DOHH2 (cell line): Measurements from ENCODE around the gene ALOX5AP.

ENCODE experiments used
- H3F3A ChIP-seq: fragments of 200-600 bp; sonication (generic), shearing (Covaris generic); 2 replicates; pipeline ENCODE4 v1.6.0; 2016; ENCODE audit warnings: antibody characterized with exemption, mild to moderate bottlenecking; ENCODE audit not compliant: control insufficient read depth, insufficient read depth
- H3K27ac ChIP-seq: fragments of 200-600 bp; sonication (generic); 2 replicates; pipeline ENCODE4 v1.5.1; 2014; ENCODE audit warnings: low read depth, mild to moderate bottlenecking, low read length, moderate library complexity
- H3K27me3 ChIP-seq: fragments of 200-600 bp; sonication (generic); 2 replicates; pipeline ENCODE4 v1.6.1; 2014; ENCODE audit warnings: mild to moderate bottlenecking, low read length, mixed read lengths; ENCODE audit not compliant: control insufficient read depth
- H3K36me3 ChIP-seq: fragments of 200-600 bp; sonication (generic); 2 replicates; pipeline ENCODE4 v1.6.1; 2014; ENCODE audit warnings: mild to moderate bottlenecking, low read length, moderate library complexity, mixed read lengths; ENCODE audit not compliant: control insufficient read depth
- H3K4me1 ChIP-seq: fragments of 200-600 bp; sonication (generic); 2 replicates; pipeline ENCODE4 v1.6.1; 2014; ENCODE audit warnings: mild to moderate bottlenecking, low read length, mixed read lengths; ENCODE audit not compliant: control insufficient read depth
- H3K4me2 ChIP-seq: fragments of 200-600 bp; sonication (generic); 2 replicates; pipeline ENCODE4 v1.6.0; 2014; ENCODE audit warnings: mild to moderate bottlenecking, low read length, moderate library complexity
- H3K4me3 ChIP-seq: fragments of 200-600 bp; sonication (generic); 2 replicates; pipeline ENCODE4 v1.5.1; 2014; ENCODE audit warnings: mild to moderate bottlenecking, low read length, mixed read lengths
- H3K79me2 ChIP-seq: fragments of 200-600 bp; sonication (generic); 2 replicates; pipeline ENCODE4 v1.6.1; 2014; ENCODE audit warnings: mild to moderate bottlenecking, low read length, mixed read lengths; ENCODE audit not compliant: control insufficient read depth
- H3K9me2 ChIP-seq: fragments of 200-600 bp; sonication (generic); replicated peaks from 2 replicates; pipeline ENCODE4 v1.6.1; 2014; ENCODE audit warnings: mild to moderate bottlenecking, low read length, mixed read lengths; ENCODE audit not compliant: control insufficient read depth
- H3K9me3 ChIP-seq: fragments of 200-600 bp; sonication (generic); 2 replicates; pipeline ENCODE4 v1.6.1; 2014; ENCODE audit warnings: antibody characterized with exemption, low read length, mixed read lengths; ENCODE audit not compliant: control insufficient read depth, insufficient read depth
- H4K20me1 ChIP-seq: fragments of 200-600 bp; sonication (generic); 2 replicates; pipeline ENCODE4 v1.6.0; 2014; ENCODE audit warnings: low read depth, mild to moderate bottlenecking, antibody characterized with exemption, low read length, moderate library complexity; ENCODE audit not compliant: control insufficient read depth, insufficient read depth
- EZH2phosphoT487 ChIP-seq: fragments of 200-600 bp; sonication (generic); IDR thresholded peaks from 2 replicates; pipeline ENCODE4 v1.6.1; 2017; ENCODE audit warnings: borderline replicate concordance, mild to moderate bottlenecking, antibody characterized with exemption, low read length, moderate library complexity, mixed read lengths
- TF ChIP-seq, protein P1 (sequence below): fragments of 200-600 bp; sonication (generic); IDR thresholded peaks from one replicate; pipeline ENCODE4 v1.5.1; 2014; ENCODE audit warnings: antibody characterized with exemption, mild to moderate bottlenecking, low read depth, low read length; ENCODE audit not compliant: poor library complexity, severe bottlenecking

ALOX5AP gene

DNA sequence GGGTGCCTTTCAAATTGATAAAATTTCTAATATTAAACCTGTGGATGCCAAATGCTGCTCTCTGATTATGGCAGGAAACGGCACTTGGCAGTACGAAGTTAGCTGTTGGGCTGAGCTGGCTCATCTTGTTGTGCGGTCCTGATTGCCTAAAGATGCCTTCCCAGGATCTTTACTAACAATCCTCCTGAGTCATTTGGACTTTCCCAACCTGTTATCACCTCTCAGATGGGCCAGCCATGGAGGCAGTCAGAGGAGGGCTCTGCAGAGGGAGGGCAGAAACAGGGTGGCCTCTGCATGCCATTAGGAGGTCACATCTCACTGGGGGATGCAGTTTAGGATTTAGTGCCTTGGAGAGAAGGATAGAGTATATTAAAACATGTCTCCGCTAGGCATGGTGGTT, 27.3 kb downstream of the ALOX5AP start:
- Histone ChIP-seq H3K4me2 (no peak overlapping the region), H3K9me3 (no peaks in the 10 kb centered on the region), H3K9me2 (no peaks in the 10 kb centered on the region), H4K20me1 (no peaks in the 10 kb centered on the region), H3K27ac (no peak overlapping the region), H3K4me3 (no peak overlapping the region), H3K79me2 (no peaks in the 10 kb centered on the region), H3F3A (no peaks in the 10 kb centered on the region), H3K27me3 (no peaks in the 10 kb centered on the region), H3K4me1 (peaks cover 17% of the 10 kb centered on the region), H3K36me3 (peaks cover 17% of the 10 kb centered on the region)
- TF ChIP-seq, protein P1, sequence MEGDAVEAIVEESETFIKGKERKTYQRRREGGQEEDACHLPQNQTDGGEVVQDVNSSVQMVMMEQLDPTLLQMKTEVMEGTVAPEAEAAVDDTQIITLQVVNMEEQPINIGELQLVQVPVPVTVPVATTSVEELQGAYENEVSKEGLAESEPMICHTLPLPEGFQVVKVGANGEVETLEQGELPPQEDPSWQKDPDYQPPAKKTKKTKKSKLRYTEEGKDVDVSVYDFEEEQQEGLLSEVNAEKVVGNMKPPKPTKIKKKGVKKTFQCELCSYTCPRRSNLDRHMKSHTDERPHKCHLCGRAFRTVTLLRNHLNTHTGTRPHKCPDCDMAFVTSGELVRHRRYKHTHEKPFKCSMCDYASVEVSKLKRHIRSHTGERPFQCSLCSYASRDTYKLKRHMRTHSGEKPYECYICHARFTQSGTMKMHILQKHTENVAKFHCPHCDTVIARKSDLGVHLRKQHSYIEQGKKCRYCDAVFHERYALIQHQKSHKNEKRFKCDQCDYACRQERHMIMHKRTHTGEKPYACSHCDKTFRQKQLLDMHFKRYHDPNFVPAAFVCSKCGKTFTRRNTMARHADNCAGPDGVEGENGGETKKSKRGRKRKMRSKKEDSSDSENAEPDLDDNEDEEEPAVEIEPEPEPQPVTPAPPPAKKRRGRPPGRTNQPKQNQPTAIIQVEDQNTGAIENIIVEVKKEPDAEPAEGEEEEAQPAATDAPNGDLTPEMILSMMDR: no peak
- TF ChIP-seq EZH2phosphoT487: no peak

DNA sequence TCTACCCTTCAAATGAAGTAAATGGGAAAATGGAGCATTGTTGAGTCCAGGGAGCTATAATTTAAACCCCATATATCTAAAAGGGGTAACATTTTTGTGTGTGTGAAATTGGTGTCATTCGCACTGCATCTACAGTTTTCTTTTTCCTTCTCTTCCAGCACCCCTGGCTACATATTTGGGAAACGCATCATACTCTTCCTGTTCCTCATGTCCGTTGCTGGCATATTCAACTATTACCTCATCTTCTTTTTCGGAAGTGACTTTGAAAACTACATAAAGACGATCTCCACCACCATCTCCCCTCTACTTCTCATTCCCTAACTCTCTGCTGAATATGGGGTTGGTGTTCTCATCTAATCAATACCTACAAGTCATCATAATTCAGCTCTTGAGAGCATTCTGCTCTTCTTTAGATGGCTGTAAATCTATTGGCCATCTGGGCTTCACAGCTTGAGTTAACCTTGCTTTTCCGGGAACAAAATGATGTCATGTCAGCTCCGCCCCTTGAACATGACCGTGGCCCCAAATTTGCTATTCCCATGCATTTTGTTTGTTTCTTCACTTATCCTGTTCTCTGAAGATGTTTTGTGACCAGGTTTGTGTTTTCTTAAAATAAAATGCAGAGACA, 28.6 kb downstream of the ALOX5AP start:
- TF ChIP-seq EZH2phosphoT487: no peak
- TF ChIP-seq, protein P1: no peak
- Histone ChIP-seq H3K27me3 (no peaks in the 10 kb centered on the region), H3K4me2 (no peak overlapping the region), H3F3A (no peaks in the 10 kb centered on the region), H3K4me3 (no peak overlapping the region), H3K79me2 (no peaks in the 10 kb centered on the region), H4K20me1 (no peaks in the 10 kb centered on the region), H3K4me1 (peaks cover 19% of the 10 kb centered on the region), H3K9me2 (no peaks in the 10 kb centered on the region), H3K36me3 (peaks cover 17% of the 10 kb centered on the region), H3K9me3 (no peaks in the 10 kb centered on the region), H3K27ac (no peak overlapping the region)

DNA sequence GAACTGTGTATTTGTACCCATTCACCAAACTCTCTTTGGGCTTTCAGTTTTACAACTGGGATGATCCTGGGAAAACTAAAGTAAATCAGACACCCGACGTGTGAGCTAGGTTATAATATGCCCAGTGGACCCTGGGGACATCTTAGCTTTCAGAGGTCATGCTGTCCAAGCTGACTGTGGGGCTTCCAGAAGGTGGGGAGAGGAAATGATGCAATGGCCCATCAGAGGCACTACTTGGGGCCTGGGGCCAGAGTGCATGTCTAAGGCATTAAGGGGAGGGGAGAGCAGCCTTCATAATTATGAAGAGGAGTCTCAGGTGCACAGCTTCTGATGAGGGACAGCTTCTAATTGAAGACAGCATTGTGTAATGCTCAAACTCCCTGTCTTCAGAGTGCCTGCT, 30.9 kb downstream of the ALOX5AP start:
- Histone ChIP-seq H3K9me2 (no peaks in the 10 kb centered on the region), H4K20me1 (no peaks in the 10 kb centered on the region), H3K27me3 (no peaks in the 10 kb centered on the region), H3F3A (no peaks in the 10 kb centered on the region), H3K4me3 (no peak overlapping the region), H3K4me1 (peaks cover 19% of the 10 kb centered on the region), H3K79me2 (no peaks in the 10 kb centered on the region), H3K27ac (no peak overlapping the region), H3K9me3 (no peaks in the 10 kb centered on the region), H3K4me2 (no peak overlapping the region), H3K36me3 (peaks cover 14% of the 10 kb centered on the region)
- no peak for TF ChIP-seq EZH2phosphoT487
- TF ChIP-seq, protein P1: no peak
